Naive B cell (primary cell): ENCODE measurements around the gene HECTD1. TPM values are rescaled to one million over a fixed set of nuclear protein-coding genes. Genes with fewer than 3 reads are reported as not detected.
A peak's percentile ranks its signal among the peaks of the same experiment; 100 is the strongest.

Experiments
- ATAC-seq, 2 donors: fragments of 150-1000 bp; cut with Tn5 transposase; 2 replicates each; pipeline ENCODE4 v1.10.0; 2021; ENCODE audit warnings: low read depth in 2 of 2, mild to moderate bottlenecking in 2 of 2, moderate library complexity in 2 of 2
- DNase-seq: peaks from one replicate; pipeline ENCODE4 v3.0.0; 2022
- H3K27ac Mint-ChIP-seq, 6 donors: one replicate each; pipeline ENCODE4 v1.8.0; 2020 to 2022; ENCODE audit warnings: mild to moderate bottlenecking in 6 of 6, mixed read lengths in 6 of 6, moderate library complexity in 5 of 6, inconsistent platforms in 2 of 6
- H3K27me3 Mint-ChIP-seq, 3 donors: one replicate each; pipeline ENCODE4 v1.8.0; 2021 to 2022; ENCODE audit warnings: mixed read lengths in 3 of 3, mild to moderate bottlenecking in 1 of 3
- H3K36me3 Mint-ChIP-seq, 2 donors: one replicate each; pipeline ENCODE4 v1.8.0; 2020 to 2022; ENCODE audit warnings: mixed read lengths in 2 of 2, inconsistent platforms in 1 of 2, mild to moderate bottlenecking in 1 of 2
- H3K4me1 Mint-ChIP-seq, 3 donors: one replicate each; pipeline ENCODE4 v1.8.0; 2020 to 2022; ENCODE audit warnings: mixed read lengths in 3 of 3, inconsistent platforms in 1 of 3, mild to moderate bottlenecking in 1 of 3, moderate library complexity in 1 of 3
- H3K4me3 Mint-ChIP-seq, 8 donors: one replicate each; pipeline ENCODE4 v1.8.0; 2020 to 2022; ENCODE audit warnings: mild to moderate bottlenecking in 8 of 8, mixed read lengths in 8 of 8, moderate library complexity in 8 of 8, inconsistent platforms in 2 of 8
- H3K9me3 Mint-ChIP-seq, 7 donors: one replicate each; pipeline ENCODE4 v1.8.0; 2020 to 2022; ENCODE audit warnings: mixed read lengths in 7 of 7, mild to moderate bottlenecking in 5 of 7, inconsistent platforms in 2 of 7, moderate library complexity in 1 of 7
- polyA plus RNA-seq, 6 donors: library from polyadenylated mRNA; unstranded; fragments of 300-500 nt; fragmentation: Illumina TruSeq; gene quantifications; one replicate each; pipeline ENCODE4 v1.2.3, GENCODE V29; 2021; ENCODE audit warnings: low read depth in 6 of 6

The HECTD1 gene
- polyA plus RNA-seq, 6 donors from 2014 or later = 14.5 to 42.7 (median 35.0) TPM

- H3K4me3 Mint-ChIP-seq = no peak overlapping the region
- no peaks in the 10 kb centered on the region for H3K4me1 Mint-ChIP-seq
- no peaks in the 10 kb centered on the region for H3K27me3 Mint-ChIP-seq
- DNase-seq (no peak), ATAC-seq (no peak)
- H3K9me3 Mint-ChIP-seq = no peaks in the 10 kb centered on the region
- peak overlapping the region in 1 of 6 donors; percentile 75 for H3K27ac Mint-ChIP-seq
- H3K36me3 Mint-ChIP-seq = peaks cover 17 to 27% of the 10 kb centered on the region in 2 donors
Observed at GRCh38 chr14:31173120-31173837, 34.3 kb downstream of the HECTD1 start.

GRCh38 chr14:31172084-31172483 lies 35.5 kb downstream of the HECTD1 start:
- Mint-ChIP-seq H3K9me3 (no peaks in the 10 kb centered on the region), H3K36me3 (peaks cover 26 to 30% of the 10 kb centered on the region in 2 donors), H3K4me1 (no peaks in the 10 kb centered on the region), H3K27me3 (no peaks in the 10 kb centered on the region), H3K4me3 (no peak overlapping the region), H3K27ac (peak overlapping the region in 2 of 6 donors; percentile 12 to 22)
- ATAC-seq (no peak), DNase-seq (no peak)

GRCh38 chr14:31170411-31170810 lies 37.2 kb downstream of the HECTD1 start:
- H3K36me3 Mint-ChIP-seq = peaks cover 30 to 32% of the 10 kb centered on the region in 2 donors
- DNase-seq (no peak), ATAC-seq (no peak)
- no peaks in the 10 kb centered on the region for H3K27me3 Mint-ChIP-seq
- peaks cover 0 to under 1% (median 0%) of the 10 kb centered on the region in 3 donors for H3K4me1 Mint-ChIP-seq
- no peak overlapping the region for H3K4me3 Mint-ChIP-seq
- no peak overlapping the region for H3K27ac Mint-ChIP-seq
- no peaks in the 10 kb centered on the region for H3K9me3 Mint-ChIP-seq

- Mint-ChIP-seq H3K27me3 (no peaks in the 10 kb centered on the region), H3K4me3 (no peak overlapping the region), H3K4me1 (peaks cover 0 to 5% (median 0%) of the 10 kb centered on the region in 3 donors), H3K9me3 (no peaks in the 10 kb centered on the region), H3K27ac (peak overlapping the region in 1 of 6 donors; percentile 84), H3K36me3 (peaks cover 34 to 36% of the 10 kb centered on the region in 2 donors)
- DNase-seq = no peak
- no peak for ATAC-seq
Observed at GRCh38 chr14:31169877-31170276, 37.7 kb downstream of the HECTD1 start.

GRCh38 chr14:31167032-31167431 lies 40.6 kb downstream of the HECTD1 start:
- peaks cover 0 to 5% (median 0%) of the 10 kb centered on the region in 3 donors for H3K4me1 Mint-ChIP-seq
- DNase-seq (no peak), ATAC-seq (no peak)
- H3K27me3 Mint-ChIP-seq = no peaks in the 10 kb centered on the region
- H3K27ac Mint-ChIP-seq = peak overlapping the region in 2 of 6 donors; percentile 21 to 38
- no peaks in the 10 kb centered on the region for H3K9me3 Mint-ChIP-seq
- no peak overlapping the region for H3K4me3 Mint-ChIP-seq
- H3K36me3 Mint-ChIP-seq = peaks cover 21 to 27% of the 10 kb centered on the region in 2 donors

GRCh38 chr14:31166271-31166561 lies 41.4 kb downstream of the HECTD1 start:
- no peak overlapping the region for H3K4me3 Mint-ChIP-seq
- H3K9me3 Mint-ChIP-seq = no peaks in the 10 kb centered on the region
- peak overlapping the region in 2 of 6 donors; percentile 21 to 50 for H3K27ac Mint-ChIP-seq
- no peaks in the 10 kb centered on the region for H3K27me3 Mint-ChIP-seq
- no peak for DNase-seq
- H3K36me3 Mint-ChIP-seq = peaks cover 21 to 27% of the 10 kb centered on the region in 2 donors
- no peak for ATAC-seq
- peaks cover 0 to 5% (median 0%) of the 10 kb centered on the region in 3 donors for H3K4me1 Mint-ChIP-seq

- ATAC-seq (no peak), DNase-seq (no peak)
- Mint-ChIP-seq H3K4me1 (peaks cover 0 to 5% (median 0%) of the 10 kb centered on the region in 3 donors), H3K9me3 (no peaks in the 10 kb centered on the region), H3K27me3 (no peaks in the 10 kb centered on the region), H3K4me3 (no peak overlapping the region), H3K27ac (peak overlapping the region in 1 of 6 donors; percentile 14), H3K36me3 (peaks cover 19 to 21% of the 10 kb centered on the region in 2 donors)
Observed at GRCh38 chr14:31164115-31164514, 43.5 kb downstream of the HECTD1 start.

- H3K36me3 Mint-ChIP-seq = peaks cover 14 to 17% of the 10 kb centered on the region in 2 donors
- H3K4me1 Mint-ChIP-seq = peaks cover 0 to 5% (median 0%) of the 10 kb centered on the region in 3 donors
- no peak overlapping the region for H3K4me3 Mint-ChIP-seq
- ATAC-seq (no peak), DNase-seq (no peak)
- H3K27me3 Mint-ChIP-seq = no peaks in the 10 kb centered on the region
- peak overlapping the region in 2 of 6 donors; percentile 44 to 66 for H3K27ac Mint-ChIP-seq
- H3K9me3 Mint-ChIP-seq = no peaks in the 10 kb centered on the region
Observed at GRCh38 chr14:31162910-31163649, 44.5 kb downstream of the HECTD1 start.

GRCh38 chr14:31161274-31161673 lies 46.3 kb downstream of the HECTD1 start:
- no peaks in the 10 kb centered on the region for H3K27me3 Mint-ChIP-seq
- no peaks in the 10 kb centered on the region for H3K9me3 Mint-ChIP-seq
- peak overlapping the region in 3 of 6 donors; percentile 72 to 77 (median 74) for H3K27ac Mint-ChIP-seq
- no peak overlapping the region for H3K4me3 Mint-ChIP-seq
- DNase-seq (no peak), ATAC-seq (no peak)
- peaks cover 0 to 5% (median 0%) of the 10 kb centered on the region in 3 donors for H3K4me1 Mint-ChIP-seq
- H3K36me3 Mint-ChIP-seq = peaks cover 6 to 14% of the 10 kb centered on the region in 2 donors

- no peak for ATAC-seq
- peak overlapping the region in 1 of 6 donors; percentile 34 for H3K27ac Mint-ChIP-seq
- DNase-seq = no peak
- no peaks in the 10 kb centered on the region for H3K27me3 Mint-ChIP-seq
- no peak overlapping the region for H3K4me3 Mint-ChIP-seq
- H3K4me1 Mint-ChIP-seq = no peaks in the 10 kb centered on the region
- no peaks in the 10 kb centered on the region for H3K9me3 Mint-ChIP-seq
- peaks cover 0 to 5% of the 10 kb centered on the region in 2 donors for H3K36me3 Mint-ChIP-seq
Observed at GRCh38 chr14:31159682-31160296, 47.8 kb downstream of the HECTD1 start.

GRCh38 chr14:31154956-31155355 lies 52.6 kb downstream of the HECTD1 start:
- Mint-ChIP-seq H3K27ac (peak overlapping the region in 5 of 6 donors; percentile 31 to 83 (median 62)), H3K36me3 (peaks cover 0 to 5% of the 10 kb centered on the region in 2 donors), H3K4me1 (peaks cover 0 to 4% (median 0%) of the 10 kb centered on the region in 3 donors)

GRCh38 chr14:31142455-31143087 lies 65.0 kb downstream of the HECTD1 start:
- ATAC-seq (no peak), DNase-seq (no peak)
- no peaks in the 10 kb centered on the region for H3K4me1 Mint-ChIP-seq
- H3K4me3 Mint-ChIP-seq = no peak overlapping the region
- H3K27me3 Mint-ChIP-seq = no peaks in the 10 kb centered on the region
- H3K9me3 Mint-ChIP-seq = no peaks in the 10 kb centered on the region
- H3K27ac Mint-ChIP-seq = no peak overlapping the region
- H3K36me3 Mint-ChIP-seq = peaks cover 0 to 9% of the 10 kb centered on the region in 2 donors

More at GRCh38 chr14:31154956-31155355, 52.6 kb downstream of the HECTD1 start:
- H3K27me3 Mint-ChIP-seq = no peaks in the 10 kb centered on the region
- H3K4me3 Mint-ChIP-seq = no peak overlapping the region
- H3K9me3 Mint-ChIP-seq = no peaks in the 10 kb centered on the region
- no peak for DNase-seq
- no peak for ATAC-seq

- no peak for DNase-seq
- Mint-ChIP-seq H3K4me1 (no peaks in the 10 kb centered on the region), H3K9me3 (no peaks in the 10 kb centered on the region), H3K36me3 (peaks cover 0 to 9% of the 10 kb centered on the region in 2 donors), H3K27ac (peak overlapping the region in 2 of 6 donors; percentile 57 to 90), H3K27me3 (no peaks in the 10 kb centered on the region), H3K4me3 (no peak overlapping the region)
- no peak for ATAC-seq
Observed at GRCh38 chr14:31139301-31139847, 68.2 kb downstream of the HECTD1 start.
